Measurements from ENCODE around the gene ABCA8. TPM values are rescaled to one million over a fixed set of nuclear protein-coding genes. Genes with fewer than 3 reads are reported as not detected.

The ABCA8 gene
- total and polyA plus RNA-seq, 2 of the 8 experiments (the other 6 are each of a cell fraction or from before 2014, with no cell fraction given): not detected

DNA sequence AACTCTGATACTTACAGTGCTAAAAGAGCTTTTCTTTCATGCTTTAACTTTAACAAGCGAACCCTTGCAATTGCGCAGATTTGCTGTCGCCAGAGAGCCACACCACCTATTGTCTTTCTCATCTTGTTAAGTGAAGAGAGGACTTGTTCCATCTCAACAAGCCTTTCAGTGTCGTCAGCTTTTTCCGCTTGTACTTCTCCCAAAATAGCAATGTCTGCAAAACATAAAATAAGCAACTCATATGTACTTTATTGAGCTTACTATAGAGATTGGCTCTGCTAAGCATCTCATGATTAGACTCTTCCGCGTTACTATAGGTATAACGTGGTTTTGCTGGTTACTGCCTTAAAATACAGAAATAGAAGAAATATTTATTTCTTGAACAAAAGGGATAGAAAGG, 51.9 kb downstream of the ABCA8 start:
- ChIA-PET POLR2A (ENCODE audit: partially characterized antibody) (no interaction called here), CTCF (ENCODE audit: partially characterized antibody) (interaction anchor here (0.6 to 1.5 kb wide), 6 partner anchors 9 to 155 kb away, joined by 3 to 4 read pairs (median 3); no protein-coding TSS in a partner anchor)
- H3K36me3 ChIP-seq (ENCODE audit: control insufficient read depth in 2 of 4, insufficient read depth in 4 of 4, low read length in 3 of 4): no peaks in the 10 kb centered on the region
- H4K91ac ChIP-seq (replicated peaks; ENCODE audit: insufficient read length, low read length): no peak overlapping the region
- no peaks in the 10 kb centered on the region for H3K23me2 ChIP-seq (ENCODE audit: low read depth, low read length)
- no peak overlapping the region for H3K4me2 ChIP-seq (ENCODE audit: insufficient read depth in 1 of 2, low read depth in 2 of 2, low read length in 2 of 2)
- 91% methylated on average over 8 of the region's 8 CpGs; no CpG with 5 or more reads in 1 of the 2 experiments for WGBS, 2 experiments (ENCODE audit: extremely low coverage in 1 of 2, insufficient coverage in 1 of 2, insufficient read length in 1 of 2, insufficient replicate concordance in 2 of 2, low coverage in 1 of 2, low lambda C conversion rate in 2 of 2, missing lambda C conversion rate in 1 of 2)
- no peak overlapping the region for H2BK5ac ChIP-seq (ENCODE audit: low read depth, low read length)
- no peaks in the 10 kb centered on the region for H4K20me1 ChIP-seq (replicated peaks in 1 of 2; ENCODE audit: control insufficient read depth in 1 of 2, insufficient read depth in 2 of 2, low read length in 2 of 2)
- H3K9ac ChIP-seq (replicated peaks in 1 of 4; ENCODE audit: extremely low read depth in 1 of 4, low read depth in 3 of 4, low read length in 3 of 4): no peak overlapping the region
- H2BK20ac ChIP-seq (ENCODE audit: low read length): no peak overlapping the region
- H2AFZ ChIP-seq (ENCODE audit: low read length): no peak overlapping the region
- no peak overlapping the region for H2BK15ac ChIP-seq (ENCODE audit: low read length)
- H3K56ac ChIP-seq (replicated peaks; ENCODE audit: insufficient read length, low read depth, low read length): no peak overlapping the region
- no peaks in the 10 kb centered on the region for H3K79me1 ChIP-seq (ENCODE audit: low read depth, low read length)
- no peak for DNase-seq (ENCODE audit: low read depth in 1 of 2, low spot score in 2 of 2)
- no peaks in the 10 kb centered on the region for H3K4me1 ChIP-seq (replicated peaks in 1 of 4; ENCODE audit: control insufficient read depth in 3 of 4, insufficient read depth in 4 of 4, low read length in 3 of 4)
- TF ChIP-seq TCF12 (IDR thresholded peaks at IDR 0.05; ENCODE audit: low read depth, low read length) (no peak), RAD21 (IDR thresholded peaks at IDR 0.05 in 1 of 2, conservative IDR thresholded peaks at IDR 0.05 in 1 of 2; ENCODE audit: low read depth in 2 of 2, low read length in 2 of 2) (no peak), ASH2L (IDR thresholded peaks at IDR 0.05; ENCODE audit: low read length) (no peak), SUZ12 (IDR thresholded peaks at IDR 0.05; ENCODE audit: low read length) (no peak), SP4 (IDR thresholded peaks at IDR 0.05; ENCODE audit: low read length) (no peak)
- H2BK12ac ChIP-seq (ENCODE audit: low read depth, low read length): no peak overlapping the region
- no peak overlapping the region for H3K23ac ChIP-seq (ENCODE audit: insufficient read length)
- H3K14ac ChIP-seq (ENCODE audit: insufficient read length): no peak overlapping the region
- H2BK120ac ChIP-seq (replicated peaks; ENCODE audit: low read depth, low read length): no peak overlapping the region
- no peaks in the 10 kb centered on the region for H3K79me2 ChIP-seq (ENCODE audit: control insufficient read depth in 1 of 2, insufficient read depth in 2 of 2, low read length in 2 of 2)
- H4K5ac ChIP-seq (ENCODE audit: insufficient read length, low read depth, low read length): no peak overlapping the region
- no peak overlapping the region for H2AK5ac ChIP-seq (ENCODE audit: low read depth, low read length)
- no peaks in the 10 kb centered on the region for H3K27me3 ChIP-seq (replicated peaks in 1 of 4; ENCODE audit: control insufficient read depth in 3 of 4, extremely low read depth in 1 of 4, insufficient read depth in 3 of 4, low read length in 3 of 4)
- no peak for FAIRE-seq
- H4K8ac ChIP-seq (ENCODE audit: extremely low read depth, insufficient read depth, low read length): no peak overlapping the region
- H3K9me3 ChIP-seq (ENCODE audit: insufficient read depth in 2 of 2, low read depth in 1 of 2, low read length in 1 of 2): no peaks in the 10 kb centered on the region
- H3K4ac ChIP-seq (replicated peaks; ENCODE audit: insufficient read length, low read depth, low read length): no peak overlapping the region
- H3K18ac ChIP-seq (ENCODE audit: extremely low read depth, low read length): no peak overlapping the region
- H3K27ac ChIP-seq (ENCODE audit: low read depth, low read length): no peak overlapping the region
- H3K4me3 ChIP-seq (ENCODE audit: extremely low read depth in 1 of 4, insufficient read depth in 2 of 4, low read depth in 3 of 4, low read length in 4 of 4): no peak overlapping the region
